Skeletal muscle tissue (tissue), 4 donors: ENCODE results near the gene DLST. TPM values are rescaled to one million over a fixed set of nuclear protein-coding genes. Genes with fewer than 3 reads are reported as not detected.

Experiments
- H3K27ac ChIP-seq: one replicate; pipeline ENCODE4 v1.7.0; 2013; ENCODE audit warnings: mild to moderate bottlenecking, low read depth, low read length, inconsistent platforms
- H3K27me3 ChIP-seq, 3 donors: one replicate each; pipeline ENCODE4 v1.7.0; 2013; ENCODE audit warnings: low read length in 3 of 3; ENCODE audit not compliant: control insufficient read depth in 3 of 3, insufficient read depth in 3 of 3
- H3K36me3 ChIP-seq, 3 donors: one replicate each; pipeline ENCODE4 v1.7.0; 2013; ENCODE audit warnings: low read length in 3 of 3; ENCODE audit not compliant: control insufficient read depth in 3 of 3, insufficient read depth in 3 of 3
- H3K4me1 ChIP-seq, 3 donors: one replicate each; pipeline ENCODE4 v1.7.0; 2013; ENCODE audit warnings: low read length in 3 of 3, mild to moderate bottlenecking in 3 of 3; ENCODE audit not compliant: control insufficient read depth in 3 of 3, insufficient read depth in 3 of 3
- H3K4me3 ChIP-seq, 3 donors: one replicate each; pipeline ENCODE4 v1.7.0; 2013; ENCODE audit warnings: low read length in 3 of 3
- H3K9ac ChIP-seq, 3 donors: one replicate each; pipeline ENCODE4 v1.7.0; 2013; ENCODE audit warnings: low read length in 3 of 3, mild to moderate bottlenecking in 3 of 3, moderate library complexity in 2 of 3, low read depth in 1 of 3
- H3K9me3 ChIP-seq, 3 donors: one replicate each; pipeline ENCODE4 v1.7.0; 2013; ENCODE audit warnings: low read length in 3 of 3; ENCODE audit not compliant: control insufficient read depth in 3 of 3
- total RNA-seq: library from RNA; depleted of rRNA; stranded (reverse); fragments of >200 nt; gene quantifications from one replicate; pipeline ENCODE4 v1.2.3, GENCODE V29; 2014
- donor health status: Osteomylitis.

DLST gene
- total RNA-seq, 1 donor from 2014 or later, result 38.1 TPM

- Histone ChIP-seq H3K36me3 (peaks cover under 1 to 3% (median 1%) of the 10 kb centered on the region in 3 donors), H3K9ac (peak overlapping the region in 1 of 3 donors; percentile 23)
Measured at GRCh38 chr14:74913986-74914573, 32.4 kb downstream of the DLST start.

GRCh38 chr14:74915426-74915825, 33.7 kb downstream of the DLST start:
- Histone ChIP-seq H3K9me3 (no peaks in the 10 kb centered on the region), H3K9ac (no peak overlapping the region), H3K27ac (peak overlapping the region; percentile 87), H3K4me3 (no peak overlapping the region), H3K36me3 (peaks cover 5 to 8% (median 7%) of the 10 kb centered on the region in 3 donors), H3K27me3 (no peaks in the 10 kb centered on the region), H3K4me1 (peaks cover 38 to 47% (median 39%) of the 10 kb centered on the region in 3 donors)

More at GRCh38 chr14:74913986-74914573, 32.4 kb downstream of the DLST start:
- Histone ChIP-seq H3K27ac (peak overlapping the region; percentile 26), H3K9me3 (no peaks in the 10 kb centered on the region), H3K27me3 (no peaks in the 10 kb centered on the region), H3K4me1 (peaks cover 38 to 47% (median 43%) of the 10 kb centered on the region in 3 donors), H3K4me3 (no peak overlapping the region)

- Histone ChIP-seq H3K27me3 (no peaks in the 10 kb centered on the region), H3K4me1 (peaks cover 38 to 47% (median 39%) of the 10 kb centered on the region in 3 donors), H3K4me3 (no peak overlapping the region), H3K9me3 (no peaks in the 10 kb centered on the region), H3K27ac (peak overlapping the region; percentile 87), H3K36me3 (peaks cover 5 to 10% (median 8%) of the 10 kb centered on the region in 3 donors), H3K9ac (peak overlapping the region in 1 of 3 donors; percentile 74)
Measured at GRCh38 chr14:74915826-74916225, 34.1 kb downstream of the DLST start.

- Histone ChIP-seq H3K36me3 (peaks cover 5 to 10% (median 8%) of the 10 kb centered on the region in 3 donors), H3K4me1 (peaks cover 41 to 49% (median 42%) of the 10 kb centered on the region in 3 donors), H3K9ac (peak overlapping the region; percentile 28 to 74 (median 60)), H3K4me3 (peak overlapping the region in 2 of 3 donors; percentile 29 to 33), H3K27me3 (no peaks in the 10 kb centered on the region), H3K27ac (peak overlapping the region; percentile 87), H3K9me3 (no peaks in the 10 kb centered on the region)
Measured at GRCh38 chr14:74917178-74917543, 35.4 kb downstream of the DLST start.

GRCh38 chr14:74917646-74918081, 35.9 kb downstream of the DLST start:
- peak overlapping the region; percentile 28 to 74 (median 60) for H3K9ac ChIP-seq
- no peaks in the 10 kb centered on the region for H3K9me3 ChIP-seq
- H3K27me3 ChIP-seq, result no peaks in the 10 kb centered on the region
- peaks cover 5 to 10% (median 8%) of the 10 kb centered on the region in 3 donors for H3K36me3 ChIP-seq
- peaks cover 46 to 54% (median 47%) of the 10 kb centered on the region in 3 donors for H3K4me1 ChIP-seq
- peak overlapping the region; percentile 9 to 49 (median 33) for H3K4me3 ChIP-seq
- peak overlapping the region; percentile 87 for H3K27ac ChIP-seq

GRCh38 chr14:74918380-74918779, 36.7 kb downstream of the DLST start:
- H3K27me3 ChIP-seq, result no peaks in the 10 kb centered on the region
- H3K9ac ChIP-seq, result peak overlapping the region in 1 of 3 donors; percentile 54
- H3K27ac ChIP-seq, result no peak overlapping the region
- no peaks in the 10 kb centered on the region for H3K9me3 ChIP-seq
- peaks cover 47 to 55% (median 48%) of the 10 kb centered on the region in 3 donors for H3K4me1 ChIP-seq
- H3K4me3 ChIP-seq, result no peak overlapping the region
- peaks cover 5 to 10% (median 8%) of the 10 kb centered on the region in 3 donors for H3K36me3 ChIP-seq

GRCh38 chr14:74919421-74920165, 37.9 kb downstream of the DLST start:
- Histone ChIP-seq H3K9me3 (no peaks in the 10 kb centered on the region), H3K4me3 (no peak overlapping the region), H3K9ac (no peak overlapping the region), H3K36me3 (peaks cover 5 to 10% (median 8%) of the 10 kb centered on the region in 3 donors), H3K27ac (no peak overlapping the region), H3K4me1 (peaks cover 42 to 46% (median 45%) of the 10 kb centered on the region in 3 donors), H3K27me3 (no peaks in the 10 kb centered on the region)

- H3K9ac ChIP-seq, result no peak overlapping the region
- peaks cover 5 to 10% (median 8%) of the 10 kb centered on the region in 3 donors for H3K36me3 ChIP-seq
- no peak overlapping the region for H3K4me3 ChIP-seq
- no peak overlapping the region for H3K27ac ChIP-seq
- no peaks in the 10 kb centered on the region for H3K9me3 ChIP-seq
- H3K27me3 ChIP-seq, result no peaks in the 10 kb centered on the region
- H3K4me1 ChIP-seq, result peaks cover 40 to 45% (median 41%) of the 10 kb centered on the region in 3 donors
Measured at GRCh38 chr14:74920281-74920680, 38.6 kb downstream of the DLST start.

GRCh38 chr14:74921053-74921620, 39.4 kb downstream of the DLST start:
- Histone ChIP-seq H3K4me1 (peaks cover 33 to 40% (median 35%) of the 10 kb centered on the region in 3 donors), H3K27ac (no peak overlapping the region)

More at GRCh38 chr14:74921053-74921620, 39.4 kb downstream of the DLST start:
- H3K4me3 ChIP-seq, result no peak overlapping the region
- H3K9ac ChIP-seq, result peak overlapping the region in 1 of 3 donors; percentile 50
- H3K27me3 ChIP-seq, result no peaks in the 10 kb centered on the region
- peaks cover 5 to 10% (median 8%) of the 10 kb centered on the region in 3 donors for H3K36me3 ChIP-seq
- H3K9me3 ChIP-seq, result no peaks in the 10 kb centered on the region
